ENCODE results near the gene RNU1-2.
"Not testable (repeated sequence)": the region's sequence is repeated elsewhere in the genome, so short reads cannot be mapped to it uniquely, and the experiment has no call there.

RNU1-2 gene

DNA sequence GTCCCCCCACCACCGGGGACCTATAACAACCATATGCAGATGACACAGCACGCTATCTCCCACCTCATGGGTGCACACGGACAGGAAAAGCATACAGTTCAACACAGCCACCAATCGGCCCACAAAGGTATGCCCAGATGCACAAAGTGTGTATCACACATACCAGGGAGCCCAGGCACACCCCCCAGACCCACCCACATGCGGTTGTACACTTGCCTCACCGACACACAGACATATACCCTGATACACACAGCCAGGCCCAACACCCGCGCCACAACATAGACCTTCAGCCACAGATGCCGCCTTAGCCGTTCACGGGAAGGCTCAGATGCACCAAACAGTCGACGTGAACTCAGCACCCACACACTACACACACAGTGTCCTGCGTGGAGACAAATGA is 31.5 kb downstream of the RNU1-2 start:
- no peak for DNase-seq

DNA sequence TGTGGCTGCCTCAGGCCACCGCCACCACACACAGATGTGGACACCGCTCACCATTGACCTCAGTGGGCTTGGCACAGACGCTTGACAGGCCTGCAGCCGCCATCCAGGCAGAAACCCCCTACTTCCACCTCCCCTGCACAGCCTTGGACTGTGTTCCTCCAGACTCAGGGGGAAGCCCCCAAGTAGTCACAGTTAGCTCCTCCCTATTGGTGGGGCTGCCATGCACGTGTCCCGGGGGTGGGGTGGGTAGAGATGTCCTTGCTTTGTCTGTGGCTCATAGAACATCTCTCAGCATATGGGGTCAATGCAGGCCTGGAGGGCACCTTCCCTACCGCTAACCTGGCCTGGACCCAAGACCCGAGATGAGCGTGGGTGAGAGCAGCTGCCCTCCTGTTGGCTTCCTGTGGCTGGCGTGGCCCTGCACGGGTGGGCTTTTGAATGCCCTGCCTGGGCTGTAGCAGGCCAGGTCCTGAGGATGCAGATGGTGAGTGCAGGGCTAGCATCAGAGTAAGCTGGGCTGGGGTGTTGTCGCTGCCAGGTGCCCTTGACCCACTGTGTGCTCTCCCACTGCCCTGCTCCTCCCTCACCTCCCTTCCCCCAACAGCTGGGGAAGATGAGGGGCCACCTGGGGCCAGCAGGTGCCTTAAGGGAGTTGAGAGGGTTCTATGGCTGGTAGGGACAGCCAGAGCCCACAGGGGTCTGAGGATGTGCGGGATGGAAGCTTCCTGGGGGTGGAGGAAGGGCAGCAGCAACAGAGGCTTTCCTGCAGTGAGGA is 32.1 kb downstream of the RNU1-2 start:
- DNase-seq, result no peak

GRCh38 chr1:16929146-16930041 is 33.6 kb downstream of the RNU1-2 start:
- not testable (repeated sequence) for DNase-seq

GRCh38 chr1:16931206-16931934 is 35.6 kb downstream of the RNU1-2 start:
- DNase-seq, result not testable (repeated sequence)

GRCh38 chr1:16933945-16934344 is 38.2 kb downstream of the RNU1-2 start:
- DNase-seq, result not testable (repeated sequence)

GRCh38 chr1:16936580-16936979 is 40.8 kb downstream of the RNU1-2 start:
- DNase-seq, result not testable (repeated sequence)

DNA sequence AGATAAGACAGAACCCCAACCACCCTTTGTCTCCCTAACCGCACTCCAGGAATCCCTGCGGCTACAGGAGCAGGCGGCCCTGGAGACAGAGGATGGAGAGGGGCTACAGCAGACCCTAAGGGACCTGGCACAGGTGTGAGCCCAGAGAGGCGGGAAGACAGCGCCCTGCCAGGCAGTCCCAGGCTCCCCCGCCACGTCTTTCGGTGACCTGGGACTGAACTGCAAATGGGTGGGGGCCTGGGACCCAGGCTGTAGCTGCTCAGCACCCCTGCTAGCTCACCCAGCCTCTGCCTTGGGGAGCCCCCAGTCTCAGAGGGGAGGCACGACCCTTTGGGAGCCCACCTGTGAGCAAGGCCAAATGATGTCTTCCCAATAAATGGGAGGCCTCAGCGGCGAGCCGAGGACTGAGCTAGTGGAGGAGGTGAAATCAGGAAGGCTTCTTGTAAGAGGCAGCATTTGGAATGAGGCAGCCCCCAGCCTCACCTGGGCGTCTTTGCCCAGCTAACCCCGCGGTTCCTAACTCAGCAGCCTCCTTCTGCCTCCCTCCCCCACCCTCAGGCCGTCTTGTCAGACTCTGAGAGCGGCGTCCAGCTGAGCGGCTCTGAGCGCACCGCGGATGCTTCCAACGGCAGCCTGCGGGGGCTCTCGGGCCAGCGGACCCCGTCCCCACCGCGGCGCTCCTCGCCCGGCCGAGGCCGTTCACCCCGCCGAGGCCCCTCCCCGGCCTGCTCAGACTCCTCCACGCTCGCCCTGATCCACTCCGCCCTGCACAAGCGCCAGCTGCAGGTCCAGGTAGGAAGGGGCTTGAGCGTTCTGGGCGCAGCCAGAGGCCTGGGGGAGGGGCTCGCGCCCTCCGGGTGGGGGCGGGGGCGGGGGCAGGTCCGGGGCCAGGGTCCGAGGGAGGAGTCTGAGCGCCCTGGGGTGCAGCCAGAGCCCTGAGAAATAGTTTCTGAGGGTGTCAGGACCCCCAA is 42.9 kb downstream of the RNU1-2 start:
- no peak for DNase-seq

DNA sequence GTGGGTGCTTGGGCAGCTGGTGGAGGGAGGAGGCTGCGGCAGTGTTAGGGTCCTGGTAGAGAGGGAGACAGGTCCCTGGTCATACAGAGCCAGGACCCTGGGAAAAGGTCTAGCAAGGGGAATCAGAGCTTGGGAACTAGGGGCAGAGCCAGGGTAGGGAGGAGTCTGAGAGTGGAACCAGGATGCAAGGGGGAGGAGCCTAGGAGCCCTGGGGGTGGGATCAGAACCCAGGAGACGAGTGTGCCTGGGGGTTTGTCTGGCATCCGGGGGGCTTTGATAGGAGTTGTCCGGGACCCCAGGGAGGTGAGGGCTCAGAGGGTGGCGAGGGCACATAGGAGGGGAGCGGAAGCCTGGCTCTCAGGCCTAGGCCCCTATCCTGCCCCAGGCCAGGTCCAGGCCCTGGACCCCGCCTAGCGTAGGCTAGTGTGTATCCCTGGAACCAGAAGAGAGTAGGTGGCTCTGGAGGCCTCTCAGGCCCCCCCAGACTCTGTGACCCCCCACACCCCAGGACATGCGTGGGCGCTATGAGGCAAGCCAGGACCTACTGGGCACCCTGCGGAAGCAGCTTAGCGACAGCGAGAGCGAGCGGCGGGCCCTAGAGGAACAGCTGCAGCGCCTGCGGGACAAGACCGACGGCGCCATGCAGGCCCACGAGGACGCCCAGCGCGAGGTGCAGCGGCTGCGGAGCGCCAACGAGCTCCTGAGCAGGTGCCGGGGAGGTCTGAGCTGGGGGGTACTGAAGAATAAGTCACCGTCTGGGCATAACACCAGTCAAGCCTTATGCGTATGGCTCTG is 43.8 kb downstream of the RNU1-2 start:
- DNase-seq, result not testable (repeated sequence)

DNA sequence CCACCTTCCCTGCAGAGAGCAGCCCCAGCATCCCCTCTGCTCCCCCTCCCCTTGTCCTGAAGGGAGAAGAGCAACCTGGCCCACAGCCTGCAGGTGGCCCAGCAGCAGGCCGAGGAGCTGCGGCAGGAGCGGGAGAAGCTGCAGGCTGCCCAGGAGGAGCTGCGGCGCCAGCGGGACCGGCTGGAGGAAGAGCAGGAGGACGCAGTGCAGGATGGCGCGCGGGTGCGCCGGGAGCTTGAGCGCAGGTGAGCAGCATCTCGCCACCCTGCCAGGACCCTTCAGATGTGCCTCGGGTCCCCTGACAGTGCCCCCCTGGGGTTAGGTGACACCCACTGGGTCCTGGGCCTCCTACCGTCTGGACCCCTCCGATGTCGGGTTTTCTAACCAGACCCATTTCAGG is 48.3 kb downstream of the RNU1-2 start:
- DNase-seq, result no peak

DNA sequence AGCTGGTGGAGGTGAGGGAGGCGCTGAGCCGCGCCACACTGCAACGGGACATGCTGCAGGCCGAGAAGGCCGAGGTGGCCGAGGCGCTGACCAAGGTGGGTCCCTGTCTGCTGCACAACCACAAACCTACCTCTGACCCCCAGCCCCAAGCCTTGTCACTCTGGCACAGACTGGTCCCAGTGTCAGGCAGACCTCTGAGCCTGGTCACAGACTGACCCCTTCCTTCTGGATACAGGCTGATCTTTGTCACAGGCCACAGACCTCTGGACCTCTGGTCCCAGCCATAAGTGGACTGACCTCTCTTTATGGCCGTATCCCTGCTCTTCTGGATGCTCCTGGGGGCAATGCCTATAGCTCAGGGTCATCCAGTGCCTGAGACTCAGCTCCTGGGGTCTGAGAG is 49.7 kb downstream of the RNU1-2 start:
- DNase-seq, result not testable (repeated sequence)

Data from NCI-H82 (cell line).